Neural progenitor cell (in vitro differentiated cells): ENCODE data around the gene LRPAP1.
"Not testable (repeated sequence)": the region's sequence is repeated elsewhere in the genome, so short reads cannot be mapped to it uniquely, and the experiment has no call there.

ENCODE experiments used
- EZH2 ChIP-seq: fragments of 200-600 bp; sonication (generic); IDR thresholded peaks from 2 replicates; pipeline ENCODE4 v1.6.1; 2017; ENCODE audit warnings: antibody characterized with exemption, mild to moderate bottlenecking, moderate library complexity
- EZH2phosphoT487 ChIP-seq: fragments of 200-600 bp; sonication (generic); IDR thresholded peaks from 2 replicates; pipeline ENCODE4 v1.6.1; 2017; ENCODE audit warnings: antibody characterized with exemption
- TF ChIP-seq, protein P1 (sequence below): fragments of 200-600 bp; sonication (generic); IDR thresholded peaks from 2 replicates; pipeline ENCODE4 v1.5.1; 2017; ENCODE audit warnings: antibody characterized with exemption, mild to moderate bottlenecking

DNA sequence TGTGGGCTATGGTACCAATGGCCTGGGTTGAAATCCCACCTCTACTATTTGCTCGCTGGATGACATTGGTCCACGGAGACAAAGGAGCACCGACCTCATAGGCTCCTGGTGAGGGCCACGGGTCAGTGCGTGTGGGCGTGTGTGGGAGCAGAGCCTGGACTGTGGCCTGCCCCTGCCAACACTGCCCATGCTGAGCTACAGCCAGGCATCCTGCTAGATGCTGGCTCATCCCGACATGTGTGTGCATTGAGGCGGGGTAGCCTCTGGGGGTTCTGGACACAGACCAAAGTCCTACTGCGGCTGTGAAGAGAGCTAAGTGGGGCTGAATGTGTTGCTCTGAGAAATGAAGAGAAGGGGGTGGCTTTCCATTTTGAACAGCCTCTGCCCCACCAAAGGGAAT, 48.6 kb upstream of the LRPAP1 start:
- TF ChIP-seq, protein P1, sequence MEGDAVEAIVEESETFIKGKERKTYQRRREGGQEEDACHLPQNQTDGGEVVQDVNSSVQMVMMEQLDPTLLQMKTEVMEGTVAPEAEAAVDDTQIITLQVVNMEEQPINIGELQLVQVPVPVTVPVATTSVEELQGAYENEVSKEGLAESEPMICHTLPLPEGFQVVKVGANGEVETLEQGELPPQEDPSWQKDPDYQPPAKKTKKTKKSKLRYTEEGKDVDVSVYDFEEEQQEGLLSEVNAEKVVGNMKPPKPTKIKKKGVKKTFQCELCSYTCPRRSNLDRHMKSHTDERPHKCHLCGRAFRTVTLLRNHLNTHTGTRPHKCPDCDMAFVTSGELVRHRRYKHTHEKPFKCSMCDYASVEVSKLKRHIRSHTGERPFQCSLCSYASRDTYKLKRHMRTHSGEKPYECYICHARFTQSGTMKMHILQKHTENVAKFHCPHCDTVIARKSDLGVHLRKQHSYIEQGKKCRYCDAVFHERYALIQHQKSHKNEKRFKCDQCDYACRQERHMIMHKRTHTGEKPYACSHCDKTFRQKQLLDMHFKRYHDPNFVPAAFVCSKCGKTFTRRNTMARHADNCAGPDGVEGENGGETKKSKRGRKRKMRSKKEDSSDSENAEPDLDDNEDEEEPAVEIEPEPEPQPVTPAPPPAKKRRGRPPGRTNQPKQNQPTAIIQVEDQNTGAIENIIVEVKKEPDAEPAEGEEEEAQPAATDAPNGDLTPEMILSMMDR, result not testable (repeated sequence)
- not testable (repeated sequence) for TF ChIP-seq EZH2, EZH2phosphoT487
